IMR-90 (cell line): Measurements from ENCODE around the gene FAM110D. TPM values are rescaled to one million over a fixed set of nuclear protein-coding genes. Genes with fewer than 3 reads are reported as not detected.

Source experiments
- ATAC-seq: fragments of 200-7000 bp; cut with Tn5 transposase; 2 replicates; pipeline ENCODE4 v1.9.1; 2020; ENCODE audit warnings: low read depth, mild to moderate bottlenecking, moderate library complexity
- BruUV-seq: library from RNA; stranded (reverse); fragments of 400-500 nt; replicated peaks from 2 replicates; lab custom pipeline; 2021; lab: Mats Ljungman, UMichigan
- CTCF ChIA-PET: fragments of 300-600 bp; formaldehyde crosslinking; extraction: SDS; loops from one replicate; lab custom pipeline; 2021; ENCODE audit warnings: antibody characterized with exemption; lab: Yijun Ruan, JAX
- POLR2A ChIA-PET: fragments of 300-600 bp; sonication (Branson Sonifier 250); formaldehyde crosslinking; loops from one replicate; lab custom pipeline; 2022; ENCODE audit warnings: antibody characterized with exemption; ENCODE audit not compliant: unreplicated experiment; lab: Charles Lee
- DNase-seq: peaks from one replicate; pipeline ENCODE4 v3.0.0; 2013
- H2AFZ ChIP-seq: replicated peaks from 2 replicates; pipeline ENCODE3; 2013; ENCODE audit warnings: low read length, mild to moderate bottlenecking; ENCODE audit not compliant: poor library complexity
- H2AK5ac ChIP-seq: 2 replicates; pipeline ENCODE4 v1.6.1; 2013; ENCODE audit warnings: low read depth, low read length, inconsistent platforms
- H2AK9ac ChIP-seq: replicated peaks from 2 replicates; pipeline ENCODE3; 2013; ENCODE audit warnings: mild to moderate bottlenecking, low read depth, low read length, moderate library complexity; ENCODE audit not compliant: poor library complexity
- H2BK120ac ChIP-seq: 2 replicates; pipeline ENCODE4 v1.6.1; 2013; ENCODE audit warnings: low read depth, low read length, inconsistent platforms
- H2BK15ac ChIP-seq: 3 replicates; pipeline ENCODE4 v1.6.1; 2013; ENCODE audit warnings: low read depth, low read length, inconsistent platforms
- H2BK20ac ChIP-seq: 2 replicates; pipeline ENCODE4 v1.6.1; 2013; ENCODE audit warnings: low read depth, mild to moderate bottlenecking, inconsistent platforms, low read length, moderate library complexity
- H2BK5ac ChIP-seq: 2 replicates; pipeline ENCODE4 v1.6.1; 2013; ENCODE audit warnings: mild to moderate bottlenecking, low read depth, low read length, inconsistent platforms; ENCODE audit not compliant: poor library complexity, severe bottlenecking
- H3K14ac ChIP-seq: replicated peaks from 2 replicates; pipeline ENCODE4 v1.6.1; 2013; ENCODE audit warnings: low read depth, low read length, inconsistent platforms
- H3K18ac ChIP-seq: 2 replicates; pipeline ENCODE4 v1.6.1; 2013; ENCODE audit warnings: low read depth, low read length, control low read depth
- H3K23ac ChIP-seq: 2 replicates; pipeline ENCODE4 v1.6.1; 2013; ENCODE audit warnings: low read depth, low read length, inconsistent platforms
- H3K27ac ChIP-seq: 2 replicates; pipeline ENCODE4 v1.5.1; 2013; ENCODE audit warnings: mild to moderate bottlenecking, control low read depth, low read length; ENCODE audit not compliant: insufficient read depth
- H3K27me3 ChIP-seq: 2 replicates; pipeline ENCODE4 v1.6.1; 2013; ENCODE audit warnings: low read length; ENCODE audit not compliant: control insufficient read depth, insufficient read depth
- H3K36me3 ChIP-seq: 2 replicates; pipeline ENCODE4 v1.6.1; 2013; ENCODE audit warnings: low read length, mixed read lengths; ENCODE audit not compliant: control insufficient read depth, insufficient read depth
- H3K4ac ChIP-seq: 2 replicates; pipeline ENCODE4 v1.6.1; 2013; ENCODE audit warnings: low read depth, low read length, inconsistent platforms
- H3K4me1 ChIP-seq: 2 replicates; pipeline ENCODE4 v1.6.1; 2013; ENCODE audit warnings: low read length, mixed read lengths; ENCODE audit not compliant: control insufficient read depth, insufficient read depth
- H3K4me2 ChIP-seq: 2 replicates; pipeline ENCODE4 v1.6.1; 2013; ENCODE audit warnings: low read depth, mild to moderate bottlenecking, control low read depth, low read length, moderate library complexity
- H3K4me3 ChIP-seq: 2 replicates; pipeline ENCODE4 v1.5.1; 2013; ENCODE audit warnings: low read depth, mild to moderate bottlenecking, control low read depth, low read length, moderate library complexity; ENCODE audit not compliant: insufficient read depth
- H3K56ac ChIP-seq: 2 replicates; pipeline ENCODE4 v1.6.1; 2013; ENCODE audit warnings: low read length, inconsistent platforms; ENCODE audit not compliant: insufficient read depth; ENCODE audit errors: extremely low read depth
- H3K79me1 ChIP-seq, 2 experiments: 2 replicates each; pipeline ENCODE4 v1.6.1; 2013; ENCODE audit warnings: low read length in 2 of 2, inconsistent platforms in 1 of 2, low read depth in 1 of 2
- H3K9ac ChIP-seq: 2 replicates; pipeline ENCODE4 v1.6.1; 2013; ENCODE audit warnings: low read depth, low read length, control low read depth
- H3K9me1 ChIP-seq: 2 replicates; pipeline ENCODE4 v1.6.1; 2013; ENCODE audit warnings: low read length, inconsistent platforms; ENCODE audit not compliant: insufficient read depth
- H3K9me3 ChIP-seq: 2 replicates; pipeline ENCODE4 v1.6.1; 2013; ENCODE audit warnings: low read length; ENCODE audit not compliant: control insufficient read depth, insufficient read depth
- H4K20me1 ChIP-seq: 2 replicates; pipeline ENCODE4 v1.6.1; 2013; ENCODE audit warnings: low read length, inconsistent platforms; ENCODE audit not compliant: insufficient read depth
- H4K5ac ChIP-seq: 2 replicates; pipeline ENCODE4 v1.6.1; 2013; ENCODE audit warnings: mild to moderate bottlenecking, low read depth, low read length, control low read depth
- H4K8ac ChIP-seq, 2 experiments: 2 replicates each; pipeline ENCODE4 v1.6.1; 2013; ENCODE audit warnings: low read depth in 2 of 2, low read length in 2 of 2, control low read depth in 1 of 2, inconsistent platforms in 1 of 2
- H4K91ac ChIP-seq: 2 replicates; pipeline ENCODE4 v1.6.1; 2013; ENCODE audit warnings: low read depth, low read length, inconsistent platforms; ENCODE audit not compliant: insufficient read depth
- BHLHE40 ChIP-seq: fragments of 150-350 bp; IDR thresholded peaks from 2 replicates; pipeline ENCODE4 v1.6.1; 2016; ENCODE audit warnings: mild to moderate bottlenecking, low read depth, low read length
- CEBPB ChIP-seq: IDR thresholded peaks from 2 replicates; pipeline ENCODE4 v1.6.1; 2012; ENCODE audit warnings: low read depth, low read length, improper control_type of control experiment
- CHD1 ChIP-seq: IDR thresholded peaks from 2 replicates; pipeline ENCODE4 v1.6.1; 2012; ENCODE audit warnings: low read depth, low read length, improper control_type of control experiment
- ELK1 ChIP-seq: fragments of 150-350 bp; IDR thresholded peaks from 2 replicates; pipeline ENCODE4 v1.6.1; 2016; ENCODE audit warnings: low read depth, mild to moderate bottlenecking, low read length, moderate library complexity, borderline replicate concordance
- FOS ChIP-seq: fragments of 150-350 bp; IDR thresholded peaks from 2 replicates; pipeline ENCODE4 v1.6.1; 2016; ENCODE audit warnings: low read depth, low read length
- MAFK ChIP-seq: IDR thresholded peaks from 2 replicates; pipeline ENCODE4 v1.6.1; 2012; ENCODE audit warnings: low read depth, low read length, improper control_type of control experiment
- MAZ ChIP-seq: IDR thresholded peaks from 2 replicates; pipeline ENCODE4 v1.6.1; 2012; ENCODE audit warnings: low read depth, mild to moderate bottlenecking, low read length, improper control_type of control experiment, moderate library complexity, borderline replicate concordance
- MXI1 ChIP-seq: IDR thresholded peaks from 2 replicates; pipeline ENCODE4 v1.6.1; 2012; ENCODE audit warnings: low read depth, mild to moderate bottlenecking, low read length, moderate library complexity, borderline replicate concordance
- NFE2L2 ChIP-seq: fragments of 150-350 bp; IDR thresholded peaks from 2 replicates; pipeline ENCODE4 v1.6.1; 2016; ENCODE audit warnings: low read depth, mild to moderate bottlenecking, low read length
- POLR2A ChIP-seq: IDR thresholded peaks from 2 replicates; pipeline ENCODE4 v1.6.1; 2012; ENCODE audit warnings: mild to moderate bottlenecking, low read depth, low read length
- RAD21 ChIP-seq: IDR thresholded peaks from 2 replicates; pipeline ENCODE4 v1.6.1; 2012; ENCODE audit warnings: low read length, improper control_type of control experiment
- RCOR1 ChIP-seq: IDR thresholded peaks from 2 replicates; pipeline ENCODE4 v1.6.1; 2012; ENCODE audit warnings: mild to moderate bottlenecking, low read length, improper control_type of control experiment; ENCODE audit not compliant: insufficient replicate concordance
- RFX5 ChIP-seq: IDR thresholded peaks from 2 replicates; pipeline ENCODE4 v1.8.0; 2012; ENCODE audit warnings: low read depth, mild to moderate bottlenecking, low read length, moderate library complexity
- SMC3 ChIP-seq: fragments of 150-350 bp; IDR thresholded peaks from 2 replicates; pipeline ENCODE4 v1.6.1; 2016; ENCODE audit warnings: low read depth, mild to moderate bottlenecking, antibody characterized with exemption, low read length, moderate library complexity
- USF2 ChIP-seq: fragments of 150-350 bp; IDR thresholded peaks from 2 replicates; pipeline ENCODE4 v1.6.1; 2017; ENCODE audit warnings: mild to moderate bottlenecking, antibody characterized with exemption, low read length, low read depth
- WGBS, 2 experiments: methylation state at CpG; one replicate each; pipeline versions ENCODE4 v1.1.5 to v1.1.7; 2013; ENCODE audit warnings: missing lambda C conversion rate in 2 of 2; ENCODE audit not compliant: insufficient read length in 1 of 2; ENCODE audit errors: extremely low coverage in 2 of 2; 5-methylcytosine and 5-hydroxymethylcytosine counted together
- dilution Hi-C: fragments of 300-500 bp; cut with HindIII; formaldehyde crosslinking; loops from one replicate; pipeline ENCODE4 v1.14.3; 2018; ENCODE audit warnings: low sequenced_read_pairs; ENCODE audit not compliant: unreplicated experiment
- in situ Hi-C: fragments of 300-500 bp; cut with MboI; formaldehyde crosslinking; loops from 3 replicates; pipeline ENCODE4 v1.14.3; 2019; ENCODE audit warnings: low sequenced_read_pairs, inconsistent platforms, mixed read lengths
- intact Hi-C: fragments of 100-400 bp; cut with micrococcal nuclease; formaldehyde crosslinking; loops from 2 replicates; pipeline ENCODE4 v1.10.0; 2022
- polyA plus RNA-seq, 3 experiments: library from polyadenylated mRNA; depleted of rRNA; stranded (reverse); fragments of >200 nt; gene quantifications; 2 replicates each; pipeline ENCODE4 v1.2.3, GENCODE V29; 2012; ENCODE audit warnings: low replicate concordance in 1 of 3
- total RNA-seq: library from RNA; depleted of rRNA; stranded (reverse); fragments of >200 nt; gene quantifications from 2 replicates; pipeline ENCODE4 v1.2.3, GENCODE V29; 2012

The FAM110D gene
- total and polyA plus RNA-seq, 2 of the 4 experiments (the other 2 are of a cell fraction), result not detected

DNA sequence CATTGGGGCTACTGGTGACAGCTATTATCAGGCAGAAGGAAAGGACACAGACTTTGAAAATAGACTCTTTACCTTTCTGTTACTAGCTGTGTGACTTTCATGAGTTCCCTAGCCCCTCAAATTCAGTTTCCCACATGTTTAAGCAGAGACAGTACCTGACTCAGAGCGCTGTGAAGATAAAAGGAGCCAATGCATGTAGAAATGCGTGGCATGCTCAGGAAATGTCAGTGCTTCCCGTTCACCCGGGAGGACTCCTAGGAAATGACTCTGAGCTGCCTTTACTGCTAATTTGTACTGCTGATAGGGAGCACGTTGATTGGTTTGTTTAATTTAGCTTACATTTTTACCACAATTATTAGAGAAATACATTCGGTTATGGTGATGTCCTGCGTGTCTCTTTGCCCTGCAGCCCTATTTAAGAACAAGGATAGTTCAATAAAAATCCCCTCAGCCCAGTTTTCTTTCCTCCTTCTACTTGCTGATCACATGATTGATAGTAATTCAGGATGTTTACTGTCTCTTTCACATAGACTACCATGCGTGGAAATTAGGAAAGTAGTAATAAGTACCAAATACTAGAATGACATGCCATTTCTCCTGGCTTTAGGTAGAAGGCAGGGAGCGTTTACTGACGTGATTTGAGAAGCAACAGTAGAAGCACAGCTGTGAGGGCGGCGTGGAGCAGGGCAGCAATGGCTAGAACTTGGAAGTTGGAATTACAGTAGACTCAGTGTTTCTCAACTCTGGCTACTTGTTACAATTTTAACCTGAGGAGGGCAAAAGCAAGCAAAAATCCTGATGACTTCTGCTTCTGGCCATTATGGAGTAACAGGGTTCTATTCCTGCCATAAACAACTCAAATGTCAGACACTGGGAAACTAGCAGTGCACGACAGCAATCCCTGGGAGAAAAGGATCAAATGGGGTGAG, 31.4 kb upstream of the FAM110D start:
- no peak overlapping the region for H3K4me2 ChIP-seq
- no peak for TF ChIP-seq USF2
- no peak for TF ChIP-seq RAD21
- TF ChIP-seq FOS, result no peak
- TF ChIP-seq BHLHE40, result no peak
- TF ChIP-seq MAZ, result no peak
- TF ChIP-seq MAFK, result no peak
- no peak for TF ChIP-seq SMC3
- TF ChIP-seq POLR2A, result no peak
- no peak for TF ChIP-seq RCOR1
- TF ChIP-seq CHD1, result no peak
- TF ChIP-seq MXI1, result no peak
- no peak for TF ChIP-seq RFX5
- TF ChIP-seq CEBPB, result no peak
- no peak for TF ChIP-seq ELK1
- TF ChIP-seq NFE2L2, result no peak

More for the DNA sequence above, 31.4 kb upstream of the FAM110D start:
- BruUV-seq, result no TSS peak
- Histone ChIP-seq H3K56ac (no peak overlapping the region), H2BK120ac (no peak overlapping the region), H4K8ac (no peak overlapping the region), H3K18ac (no peak overlapping the region), H3K27me3 (peaks cover 11% of the 10 kb centered on the region), H3K27ac (no peak overlapping the region), H2AFZ (no peak overlapping the region), H3K4me3 (no peak overlapping the region), H3K14ac (no peak overlapping the region), H4K5ac (no peak overlapping the region), H3K9me3 (no peaks in the 10 kb centered on the region), H3K79me1 (no peaks in the 10 kb centered on the region), H2AK9ac (no peak overlapping the region), H2AK5ac (no peak overlapping the region), H3K4me1 (0 out of 2 replicates have a peak, but pooled peaks cover 1% of the 10 kb centered on the region), H2BK5ac (no peak overlapping the region), H4K20me1 (no peaks in the 10 kb centered on the region), H3K9ac (no peak overlapping the region), H2BK20ac (no peak overlapping the region), H2BK15ac (no peak overlapping the region), H3K9me1 (no peaks in the 10 kb centered on the region), H4K91ac (no peak overlapping the region), H3K23ac (no peak overlapping the region), H3K4ac (no peak overlapping the region), H3K36me3 (no peaks in the 10 kb centered on the region)
- ChIA-PET CTCF (interaction anchor here (0.7 to 1.3 kb wide), 2 partner anchors 18 to 26 kb away, joined by 7 to 8 read pairs; no protein-coding TSS in a partner anchor), POLR2A (no interaction called here)
- ATAC-seq, result no peak
- WGBS, 2 experiments, result 83% methylated on average over 2 of the region's 13 CpGs; no CpG with 5 or more reads in 1 of the 2 experiments
- DNase-seq, result no peak
- intact Hi-C loops (no loop called here), dilution Hi-C loops (no loop called here), in situ Hi-C loops (no loop called here)
